Measurements from ENCODE around the gene TBC1D30.
"Not testable (repeated sequence)": the region's sequence is repeated elsewhere in the genome, so short reads cannot be mapped to it uniquely, and the experiment has no call there.

Gene TBC1D30

GRCh38 chr12:64806593-64807460 lies 17.6 kb upstream of the TBC1D30 start:
- no peak for DNase-seq

DNA sequence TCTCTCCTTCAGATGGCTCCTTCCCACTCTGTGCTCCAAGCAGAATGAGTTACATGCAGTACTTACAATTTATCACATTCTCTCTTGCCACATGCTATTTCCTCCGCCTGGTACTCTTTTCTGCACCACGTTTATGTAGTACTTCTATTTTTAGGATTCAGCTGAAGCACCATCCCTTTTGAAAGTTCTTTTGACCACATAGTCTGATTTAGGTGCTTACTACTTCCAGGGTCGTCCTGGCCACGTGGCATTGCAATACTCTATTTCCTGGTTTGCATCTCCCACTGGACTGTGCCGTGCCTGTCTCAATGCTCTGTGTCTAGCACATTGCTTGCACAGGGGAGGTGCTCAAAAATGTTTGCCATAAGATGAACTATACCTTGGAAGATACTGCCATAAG lies 16.3 kb upstream of the TBC1D30 start:
- DNase-seq, result no peak

GRCh38 chr12:64810831-64811230 lies 13.6 kb upstream of the TBC1D30 start:
- DNase-seq, result no peak

GRCh38 chr12:64813723-64814122 lies 10.7 kb upstream of the TBC1D30 start:
- no peak for DNase-seq

GRCh38 chr12:64814432-64814831 lies 10.0 kb upstream of the TBC1D30 start:
- no peak for DNase-seq

- no peak for DNase-seq
Observed at GRCh38 chr12:64819816-64820402, 4.5 kb upstream of the TBC1D30 start.

DNA sequence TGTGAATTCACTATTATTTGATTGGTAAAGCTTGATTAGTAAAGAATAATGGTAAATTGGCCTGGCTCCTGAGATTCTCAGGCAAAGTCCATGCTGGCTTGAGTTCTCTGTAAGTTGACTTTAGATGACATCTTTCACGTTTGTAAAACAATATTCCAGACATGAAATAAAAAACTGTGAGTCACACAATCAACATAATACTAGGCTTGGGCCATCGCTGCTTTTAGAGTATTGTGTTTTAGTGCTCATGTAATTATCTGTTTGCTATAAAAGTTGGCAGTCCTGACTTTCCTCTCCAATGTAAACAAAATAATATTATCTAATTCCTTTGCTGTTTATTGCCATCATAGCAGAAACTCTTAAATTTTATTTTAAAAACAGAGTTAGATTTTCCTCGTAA lies 3.9 kb upstream of the TBC1D30 start:
- no peak for DNase-seq

DNA sequence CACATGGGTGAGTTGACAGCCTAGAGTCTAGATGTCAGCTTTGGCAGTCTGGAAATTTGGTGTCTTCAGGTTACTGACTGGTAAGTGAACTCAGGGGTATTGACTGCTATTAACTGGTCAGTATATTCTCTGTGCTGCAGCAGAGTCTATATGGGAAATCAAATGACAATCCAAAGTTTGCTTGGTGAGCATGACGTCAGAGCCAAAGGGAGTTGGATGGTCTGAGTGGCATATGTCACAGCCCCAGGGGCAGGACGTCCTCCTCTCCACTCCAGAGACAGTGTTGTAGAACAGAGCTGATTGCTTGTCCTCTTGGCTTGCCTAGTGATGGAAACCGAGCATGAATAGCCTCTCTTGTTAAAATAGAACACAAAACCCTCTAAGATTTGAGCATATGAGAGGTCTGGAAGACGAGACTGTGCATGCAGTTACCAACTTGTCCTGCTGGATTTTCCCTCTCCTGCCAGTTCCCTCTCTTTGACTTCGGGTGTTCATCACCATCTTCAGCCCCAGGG lies 3.3 kb upstream of the TBC1D30 start:
- no peak for DNase-seq

- no peak for DNase-seq
Observed at GRCh38 chr12:64824130-64824499, 332 bp upstream of the TBC1D30 start.

GRCh38 chr12:64825143-64826021 lies 935 bp downstream of the TBC1D30 start:
- no peak for DNase-seq

- no peak for DNase-seq
Observed at GRCh38 chr12:64826234-64826633, 1.8 kb downstream of the TBC1D30 start.

GRCh38 chr12:64828713-64829112 lies 4.3 kb downstream of the TBC1D30 start:
- no peak for DNase-seq

DNA sequence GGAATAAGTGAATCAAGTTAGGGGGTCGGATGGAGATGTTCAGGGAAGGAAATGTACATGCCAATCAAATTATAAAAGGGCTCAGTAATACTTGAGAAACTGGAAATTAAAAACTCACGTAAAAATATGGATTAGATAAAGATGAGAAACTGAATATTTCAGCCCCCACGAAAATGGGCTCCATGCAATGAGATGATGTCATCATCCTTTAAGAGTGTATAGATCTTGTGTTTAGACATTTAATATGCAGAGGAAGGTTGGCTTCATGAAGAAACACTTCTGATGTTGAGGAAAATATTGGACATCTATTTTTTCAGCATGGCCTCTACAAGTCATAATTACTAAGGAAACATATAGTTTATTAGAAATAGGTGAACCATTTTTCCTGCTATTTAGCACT lies 9.5 kb downstream of the TBC1D30 start:
- DNase-seq, result no peak

DNA sequence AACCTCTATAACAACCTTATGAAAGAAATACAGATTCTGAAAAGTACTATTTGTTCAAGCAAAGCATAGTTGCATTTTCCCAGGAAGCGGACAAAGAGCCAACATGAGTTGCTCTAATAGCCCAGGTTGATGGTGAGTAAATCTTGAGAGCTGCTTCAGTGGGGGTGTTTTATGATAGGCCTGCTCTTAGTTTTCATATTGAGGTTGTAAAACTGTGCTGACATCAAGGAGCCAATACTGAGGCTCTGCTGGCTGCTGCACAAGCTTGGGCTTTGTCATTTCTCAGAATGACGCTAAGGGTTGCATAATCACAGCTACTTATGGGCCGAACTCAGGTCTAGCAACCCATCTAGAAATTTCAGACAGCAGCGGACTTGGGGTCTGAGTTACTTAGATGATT lies 11.5 kb downstream of the TBC1D30 start:
- DNase-seq, result no peak

DNA sequence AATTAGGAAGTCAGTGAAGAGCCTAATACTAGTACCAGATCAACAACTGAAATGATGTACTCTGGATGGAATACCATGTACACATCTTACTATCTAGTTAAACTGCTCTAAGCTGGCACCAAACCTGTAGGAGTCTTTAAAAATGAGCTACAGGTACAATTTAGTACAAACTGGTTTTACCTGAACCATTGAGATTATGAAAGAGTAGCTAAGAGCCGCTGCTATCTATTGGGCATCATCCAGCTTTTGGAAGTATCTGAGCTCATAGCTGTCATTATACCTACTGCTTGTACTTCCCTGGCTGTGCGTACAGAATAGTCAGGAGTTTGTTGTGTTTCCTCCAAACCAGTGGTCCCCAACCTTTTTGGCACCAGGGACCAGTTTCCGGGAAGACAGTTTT lies 12.4 kb downstream of the TBC1D30 start:
- no peak for DNase-seq

- DNase-seq, result no peak
Observed at GRCh38 chr12:64837427-64837826, 13.0 kb downstream of the TBC1D30 start.

GRCh38 chr12:64840119-64840518 lies 15.7 kb downstream of the TBC1D30 start:
- DNase-seq, result no peak

DNA sequence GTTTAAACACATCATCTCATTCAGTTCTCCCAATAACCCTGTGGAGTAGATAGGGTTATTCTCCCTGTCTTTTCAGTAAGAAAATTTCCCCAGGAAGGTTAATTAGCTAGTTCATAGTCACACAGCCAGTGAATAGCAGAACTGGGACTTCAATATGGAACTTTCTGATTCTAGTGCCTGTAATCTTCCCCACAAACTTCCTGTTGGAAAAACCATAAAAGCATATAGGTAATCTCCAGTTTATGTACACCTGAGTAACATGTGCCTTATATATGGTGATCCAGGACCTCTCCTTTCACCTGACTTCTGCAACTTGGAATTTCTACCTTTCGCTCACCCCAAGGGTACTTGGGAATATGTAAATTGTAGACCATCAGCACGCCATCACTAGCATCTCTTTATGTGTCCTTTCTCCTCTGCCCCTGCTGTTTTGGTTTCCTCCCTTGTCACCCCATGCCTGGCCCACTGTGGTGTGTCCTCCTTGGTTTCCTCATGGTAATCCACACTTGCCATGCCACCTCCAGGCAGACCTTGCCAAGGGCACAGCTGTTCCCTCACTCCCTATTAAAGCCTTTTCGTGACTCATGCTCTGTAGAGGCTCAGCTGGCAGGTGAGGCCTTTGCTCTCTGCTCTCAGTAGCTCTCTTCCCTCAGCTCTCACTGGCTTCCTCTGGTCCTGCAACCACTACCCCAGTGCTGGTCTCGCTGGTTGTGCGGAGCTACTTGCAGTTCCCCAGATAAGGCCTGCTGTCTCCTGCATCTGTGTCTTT lies 16.7 kb downstream of the TBC1D30 start:
- no peak for DNase-seq

GRCh38 chr12:64848409-64848808 lies 24.0 kb downstream of the TBC1D30 start:
- not testable (repeated sequence) for DNase-seq

GRCh38 chr12:64858882-64859605 lies 34.6 kb downstream of the TBC1D30 start:
- DNase-seq, result no peak

GRCh38 chr12:64860446-64860998 lies 36.1 kb downstream of the TBC1D30 start:
- DNase-seq, result no peak

DNA sequence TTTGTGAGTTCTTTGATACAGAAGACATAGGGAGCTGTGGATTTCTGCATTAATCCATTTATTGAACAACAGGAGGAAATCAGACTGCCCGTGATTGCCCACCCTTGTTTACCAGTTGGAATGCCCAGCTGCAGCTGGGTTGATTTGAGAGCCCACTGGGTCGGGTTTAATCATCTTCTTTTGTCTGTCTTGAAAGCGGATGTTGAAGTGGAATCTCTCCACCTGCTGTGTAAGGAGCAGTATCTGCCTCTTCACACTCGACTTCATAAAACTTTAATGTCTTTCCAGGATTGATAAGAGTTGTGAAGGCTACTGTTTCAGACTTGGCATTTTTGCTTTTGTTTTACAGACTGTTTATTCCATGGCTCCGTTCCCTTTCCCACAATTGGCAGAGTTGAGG lies 39.9 kb downstream of the TBC1D30 start:
- DNase-seq, result no peak

Measured in SW 1271 (cell line).